Mammary epithelial cell (primary cell): Measurements from ENCODE around the gene SMDT1.

Source experiments
- EZH2 ChIP-seq: IDR thresholded peaks from 2 replicates; pipeline ENCODE4 v1.6.1; 2012; ENCODE audit warnings: low read length, inconsistent platforms, borderline replicate concordance
- TF ChIP-seq, protein P1 (sequence below), 2 donors: IDR thresholded peaks in 1 of 2; conservative IDR thresholded peaks in 1 of 2; 2 replicates each; pipeline ENCODE4 v1.5.1; 2011 to 2012; ENCODE audit warnings: inconsistent platforms in 2 of 2, low read length in 2 of 2, mild to moderate bottlenecking in 2 of 2, control low read depth in 1 of 2, low read depth in 1 of 2; ENCODE audit not compliant: insufficient read depth in 1 of 2; ENCODE audit errors: extremely low read depth in 1 of 2

DNA sequence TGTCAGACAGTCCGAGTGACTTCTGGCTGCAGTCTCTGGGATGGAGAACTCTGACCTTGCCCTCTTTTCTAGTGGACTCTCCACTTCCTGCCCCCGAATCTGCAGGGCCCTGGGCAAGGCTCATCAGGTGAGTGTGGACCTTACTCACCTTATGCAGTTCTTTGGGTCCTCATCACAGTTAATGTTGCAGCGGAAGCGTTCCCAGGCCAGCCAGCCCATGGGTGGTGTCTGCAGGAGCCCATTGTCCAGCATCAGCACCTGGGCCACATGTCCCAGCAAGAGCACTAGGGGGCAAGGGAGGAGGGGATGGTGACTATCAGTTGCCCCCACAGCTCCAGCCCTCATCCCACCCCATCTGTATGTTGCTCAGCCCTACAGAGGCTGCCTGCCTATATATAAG lies 11.2 kb upstream of the SMDT1 start:
- TF ChIP-seq, protein P1, sequence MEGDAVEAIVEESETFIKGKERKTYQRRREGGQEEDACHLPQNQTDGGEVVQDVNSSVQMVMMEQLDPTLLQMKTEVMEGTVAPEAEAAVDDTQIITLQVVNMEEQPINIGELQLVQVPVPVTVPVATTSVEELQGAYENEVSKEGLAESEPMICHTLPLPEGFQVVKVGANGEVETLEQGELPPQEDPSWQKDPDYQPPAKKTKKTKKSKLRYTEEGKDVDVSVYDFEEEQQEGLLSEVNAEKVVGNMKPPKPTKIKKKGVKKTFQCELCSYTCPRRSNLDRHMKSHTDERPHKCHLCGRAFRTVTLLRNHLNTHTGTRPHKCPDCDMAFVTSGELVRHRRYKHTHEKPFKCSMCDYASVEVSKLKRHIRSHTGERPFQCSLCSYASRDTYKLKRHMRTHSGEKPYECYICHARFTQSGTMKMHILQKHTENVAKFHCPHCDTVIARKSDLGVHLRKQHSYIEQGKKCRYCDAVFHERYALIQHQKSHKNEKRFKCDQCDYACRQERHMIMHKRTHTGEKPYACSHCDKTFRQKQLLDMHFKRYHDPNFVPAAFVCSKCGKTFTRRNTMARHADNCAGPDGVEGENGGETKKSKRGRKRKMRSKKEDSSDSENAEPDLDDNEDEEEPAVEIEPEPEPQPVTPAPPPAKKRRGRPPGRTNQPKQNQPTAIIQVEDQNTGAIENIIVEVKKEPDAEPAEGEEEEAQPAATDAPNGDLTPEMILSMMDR (conservative IDR thresholded peaks at IDR 0.05 in 1 of 2, IDR thresholded peaks at IDR 0.05 in 1 of 2; ENCODE audit: extremely low read depth in 1 of 2, insufficient read depth in 1 of 2, low read depth in 1 of 2, low read length in 2 of 2) = no peak
- no peak for TF ChIP-seq EZH2
